ENCODE results near the gene MYH3.
"Not testable (repeated sequence)": the region's sequence is repeated elsewhere in the genome, so short reads cannot be mapped to it uniquely, and the experiment has no call there.

The MYH3 gene

GRCh38 chr17:10657148-10657547, at the start of gene MYH3:
MYH3 (minus strand) TSS chr17:10657309; CDS start chr17:10655064, 2,245 bp downstream.
- no peak for DNase-seq

GRCh38 chr17:10705727-10706126, 48.6 kb upstream of the MYH3 start:
- DNase-seq: no peak

- DNase-seq: no peak
Measured at GRCh38 chr17:10702574-10702973, 45.5 kb upstream of the MYH3 start.

- no peak for DNase-seq
Measured at GRCh38 chr17:10699856-10700255, 42.7 kb upstream of the MYH3 start.

GRCh38 chr17:10698096-10698818, 41.1 kb upstream of the MYH3 start:
- DNase-seq: no peak

GRCh38 chr17:10697092-10698081, 40.3 kb upstream of the MYH3 start, which contains the start of the genes ADPRM and SCO1:
ADPRM (plus strand) TSS chr17:10697594; CDS start chr17:10704927, 7,333 bp downstream.
SCO1 (minus strand) TSS chr17:10697533; CDS start chr17:10697507, 26 bp downstream.
- peak; percentile 68 for DNase-seq

GRCh38 chr17:10695875-10696407, 38.8 kb upstream of the MYH3 start:
- DNase-seq: not testable (repeated sequence)

GRCh38 chr17:10687499-10687898, 30.4 kb upstream of the MYH3 start:
- DNase-seq: no peak

- DNase-seq: no peak
Measured at GRCh38 chr17:10683853-10684252, 26.7 kb upstream of the MYH3 start.

GRCh38 chr17:10681866-10682446, 24.8 kb upstream of the MYH3 start:
- no peak for DNase-seq

GRCh38 chr17:10674704-10675103, 17.6 kb upstream of the MYH3 start:
- DNase-seq: no peak

- no peak for DNase-seq
Measured at GRCh38 chr17:10673312-10673711, 16.2 kb upstream of the MYH3 start.

GRCh38 chr17:10668775-10669174, 11.7 kb upstream of the MYH3 start:
- DNase-seq: no peak

GRCh38 chr17:10666906-10667305, 9.8 kb upstream of the MYH3 start:
- no peak for DNase-seq

- DNase-seq: no peak
Measured at GRCh38 chr17:10664571-10664970, 7.5 kb upstream of the MYH3 start.

GRCh38 chr17:10663231-10663630, 6.1 kb upstream of the MYH3 start:
- no peak for DNase-seq

- no peak for DNase-seq
Measured at GRCh38 chr17:10661437-10661836, 4.3 kb upstream of the MYH3 start.

GRCh38 chr17:10657879-10658278, 770 bp upstream of the MYH3 start:
- no peak for DNase-seq

GRCh38 chr17:10653987-10654386, 3.1 kb downstream of the MYH3 start:
- DNase-seq: no peak

- no peak for DNase-seq
Measured at GRCh38 chr17:10652984-10653659, 4.0 kb downstream of the MYH3 start.

GRCh38 chr17:10651927-10652326, 5.2 kb downstream of the MYH3 start:
- DNase-seq: no peak

- DNase-seq: no peak
Measured at GRCh38 chr17:10649602-10650001, 7.5 kb downstream of the MYH3 start.
